HG03045 (cell line): ENCODE results near the gene CSDE1.

Experiments
- ATAC-seq: cut with Tn5 transposase; IDR thresholded peaks from one replicate; pipeline ENCODE4 v1.9.1; 2021; ENCODE audit warnings: mild to moderate bottlenecking, moderate library complexity; ENCODE audit not compliant: unreplicated experiment

Gene CSDE1

GRCh38 chr1:114703242-114703641, 54.5 kb downstream of the CSDE1 start:
- ATAC-seq, result peak; percentile 56

GRCh38 chr1:114702737-114703136, 55.0 kb downstream of the CSDE1 start:
- no peak for ATAC-seq

- no peak for ATAC-seq
Measured at GRCh38 chr1:114701931-114702330, 55.9 kb downstream of the CSDE1 start.

GRCh38 chr1:114700036-114700600, 57.7 kb downstream of the CSDE1 start:
- no peak for ATAC-seq

GRCh38 chr1:114696810-114697209, 61.0 kb downstream of the CSDE1 start:
- ATAC-seq, result no peak

- no peak for ATAC-seq
Measured at GRCh38 chr1:114695430-114696058, 62.2 kb downstream of the CSDE1 start, which contains the start of gene AMPD1. TSS of gene AMPD1 (minus strand) at chr1:114695546. CDS start at chr1:114695471, 75 bp downstream.

GRCh38 chr1:114694540-114695310, 63.1 kb downstream of the CSDE1 start:
- ATAC-seq, result no peak

- ATAC-seq, result no peak
Measured at GRCh38 chr1:114692947-114693346, 64.8 kb downstream of the CSDE1 start.

- no peak for ATAC-seq
Measured at GRCh38 chr1:114691061-114691460, 66.7 kb downstream of the CSDE1 start.

GRCh38 chr1:114690148-114690547, 67.6 kb downstream of the CSDE1 start:
- ATAC-seq, result no peak

GRCh38 chr1:114688526-114688925, 69.3 kb downstream of the CSDE1 start:
- ATAC-seq, result no peak

GRCh38 chr1:114685851-114686250, 71.9 kb downstream of the CSDE1 start:
- no peak for ATAC-seq

GRCh38 chr1:114677691-114678090, 80.1 kb downstream of the CSDE1 start:
- ATAC-seq, result no peak

GRCh38 chr1:114676115-114676514, 81.7 kb downstream of the CSDE1 start:
- ATAC-seq, result no peak

GRCh38 chr1:114671939-114672275, 85.9 kb downstream of the CSDE1 start:
- ATAC-seq, result no peak

- no peak for ATAC-seq
Measured at GRCh38 chr1:114671011-114671938, 86.5 kb downstream of the CSDE1 start.

- peak; percentile 99 for ATAC-seq
Measured at GRCh38 chr1:114670083-114671010, 87.4 kb downstream of the CSDE1 start.

GRCh38 chr1:114669562-114670082, 88.2 kb downstream of the CSDE1 start, which contains the start of gene DENND2C:
TSS of gene DENND2C (minus strand) at chr1:114670049. CDS start at chr1:114625984, 44,065 bp downstream.
- ATAC-seq, result peak; percentile 65

GRCh38 chr1:114668784-114669561, 88.8 kb downstream of the CSDE1 start:
- no peak for ATAC-seq
